NCI-H2171 (cell line): ENCODE measurements around the gene PKNOX2.

ENCODE experiments used
- DNase-seq: peaks from one replicate; lab custom pipeline; 2025; lab: John Stamatoyannopoulos, UW

Gene PKNOX2

GRCh38 chr11:125446279-125446678 is 281.7 kb downstream of the PKNOX2 start:
- no peak for DNase-seq

GRCh38 chr11:125447721-125448120 is 283.2 kb downstream of the PKNOX2 start:
- no peak for DNase-seq

DNA sequence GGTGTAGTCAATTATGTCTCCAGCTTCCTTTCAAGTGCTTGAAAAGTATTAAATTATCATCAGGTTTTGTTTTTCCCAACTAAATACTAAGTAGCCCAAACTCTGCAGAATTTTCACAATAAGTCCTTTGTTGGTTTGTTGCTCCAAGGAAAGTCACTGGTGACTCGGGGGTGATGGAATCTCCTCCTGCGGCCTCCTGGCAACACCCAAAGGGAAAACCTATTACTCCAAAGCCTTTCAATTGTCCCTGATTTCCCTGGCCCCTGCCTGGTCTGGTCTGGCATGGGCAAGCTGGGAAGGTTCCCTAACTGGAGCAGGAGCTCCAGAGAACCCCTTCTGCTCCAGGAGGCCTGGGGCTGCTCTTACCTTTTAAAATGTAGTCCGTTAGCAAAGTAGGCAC is 283.6 kb downstream of the PKNOX2 start:
- DNase-seq, result no peak

DNA sequence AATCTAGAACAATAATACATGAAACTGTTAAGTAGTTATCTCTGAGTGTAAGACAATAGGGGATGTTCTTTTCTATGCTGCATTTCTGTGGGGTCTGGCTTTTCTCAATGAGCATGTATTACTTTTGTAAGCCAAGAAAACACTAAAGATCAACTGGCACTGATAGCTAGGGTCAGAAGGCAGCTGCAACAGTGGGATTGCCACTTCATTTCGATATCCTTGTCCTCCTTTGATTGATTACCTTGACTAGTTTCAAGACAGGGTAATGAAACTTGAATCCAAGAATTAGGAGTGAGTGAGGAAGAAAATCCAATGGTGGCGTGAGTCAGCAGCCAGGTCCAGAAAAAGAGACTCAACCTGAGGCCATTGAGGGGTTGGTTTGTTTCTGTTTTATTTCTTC is 285.0 kb downstream of the PKNOX2 start:
- no peak for DNase-seq

- DNase-seq, result peak; percentile 31
These were observed 287.0 kb downstream of the PKNOX2 start for GRCh38 chr11:125451400-125452124.

DNA sequence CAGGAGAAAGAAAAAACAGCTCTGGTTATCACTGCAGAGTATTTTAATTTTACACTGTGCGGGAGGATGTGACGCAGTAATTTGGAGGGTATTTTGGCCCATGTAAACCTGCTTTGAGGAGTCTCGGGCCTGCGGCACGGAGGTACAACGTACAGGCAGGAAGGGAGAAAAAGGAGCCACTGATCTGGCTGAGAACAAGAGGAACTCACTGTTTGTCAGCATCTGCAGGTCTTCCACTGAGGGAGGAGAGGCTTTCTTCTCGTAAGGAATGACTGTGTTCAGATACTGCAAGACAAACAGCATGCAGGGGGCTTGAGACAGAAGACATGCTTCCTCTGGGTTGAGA is 287.5 kb downstream of the PKNOX2 start:
- DNase-seq, result no peak

DNA sequence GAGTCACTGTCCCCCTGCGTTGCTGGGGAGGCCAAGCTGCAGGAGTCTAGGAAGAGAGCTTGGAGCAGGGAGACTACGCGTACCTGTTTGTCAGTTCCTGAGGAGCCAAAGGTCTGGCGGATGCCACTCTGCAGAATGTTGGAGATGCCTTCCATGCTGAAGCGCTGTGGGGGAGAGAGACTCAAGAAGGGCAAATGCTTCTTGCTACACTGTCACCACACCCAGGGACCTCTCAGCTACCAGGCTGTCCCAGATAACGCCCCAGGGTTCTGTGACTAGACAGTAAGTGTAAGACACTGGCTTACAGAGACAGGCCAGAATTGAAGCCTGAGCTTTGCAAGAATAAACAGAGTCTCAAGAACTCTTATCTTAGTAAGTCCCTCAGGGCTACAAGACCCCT is 289.5 kb downstream of the PKNOX2 start:
- no peak for DNase-seq

DNA sequence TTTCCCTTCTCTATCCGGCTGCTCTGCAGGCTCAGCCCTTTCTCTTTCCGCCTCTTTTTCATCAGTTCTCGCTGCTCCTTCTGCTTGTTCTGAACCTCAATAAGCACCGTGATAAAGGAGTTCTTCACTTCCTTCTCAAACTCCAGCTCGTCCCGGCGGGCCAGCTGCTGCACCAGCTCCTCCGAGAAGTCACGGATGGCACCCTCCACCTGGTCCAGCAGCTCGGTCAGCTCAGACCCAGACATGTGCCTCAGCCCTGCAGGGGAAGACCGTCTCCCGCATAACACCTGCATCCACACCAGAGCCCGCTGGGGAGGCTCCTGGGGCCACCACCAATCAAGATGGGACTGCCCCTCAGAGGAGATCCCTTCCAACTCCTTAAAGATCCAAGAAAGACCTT is 291.3 kb downstream of the PKNOX2 start:
- DNase-seq, result no peak

GRCh38 chr11:125457814-125458343 is 293.3 kb downstream of the PKNOX2 start:
- no peak for DNase-seq

DNA sequence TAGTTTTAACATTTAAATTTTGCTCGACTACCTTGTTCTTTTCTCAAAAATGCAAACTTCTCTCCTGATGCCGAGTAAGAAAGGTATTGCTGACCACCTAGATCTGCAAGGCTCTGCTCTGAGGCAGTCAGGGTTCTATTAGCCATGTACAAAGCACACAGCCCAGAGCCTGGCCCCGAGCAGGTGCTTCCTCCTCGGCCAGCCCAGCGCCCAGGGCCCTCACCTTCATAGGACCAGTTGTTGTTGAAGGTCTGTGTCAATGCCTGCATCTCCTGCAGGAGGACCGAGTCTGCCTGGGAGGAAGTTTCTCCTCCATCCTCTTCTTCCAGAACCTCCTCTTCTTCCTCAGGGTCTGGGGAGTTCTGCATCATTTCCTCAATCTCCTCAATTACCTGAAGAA is 295.7 kb downstream of the PKNOX2 start:
- DNase-seq, result no peak

DNA sequence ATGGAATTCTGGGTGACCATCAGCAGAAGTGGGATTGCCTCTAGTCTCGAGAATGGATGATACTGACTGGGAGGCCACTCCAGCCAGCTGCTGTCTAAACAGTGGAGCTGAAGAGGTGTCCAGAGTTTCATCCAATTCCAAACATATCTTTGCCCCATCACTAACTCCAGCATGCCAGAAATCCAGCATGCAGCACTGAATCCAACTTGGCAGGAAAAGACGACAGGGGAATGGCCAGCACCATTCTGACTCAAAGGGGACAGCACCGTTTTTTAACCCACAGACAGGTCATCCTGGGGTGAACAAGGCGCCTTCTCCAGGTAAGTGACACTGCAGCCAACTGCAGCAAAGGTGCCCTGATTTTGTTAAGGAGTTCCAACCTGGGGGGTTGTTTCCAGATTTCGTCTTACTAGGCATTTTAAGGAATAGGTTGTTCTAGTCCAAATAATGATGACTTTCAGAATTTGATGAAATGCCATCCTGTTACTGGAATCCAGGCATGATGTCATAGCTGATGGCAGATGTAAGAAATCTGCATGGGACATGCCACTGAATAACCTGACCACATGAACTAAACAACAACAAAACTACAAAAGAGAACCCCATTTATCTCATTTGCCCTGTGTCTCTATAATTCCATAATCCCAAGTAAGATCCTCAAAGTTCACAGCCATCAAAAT is 299.2 kb downstream of the PKNOX2 start:
- no peak for DNase-seq

GRCh38 chr11:125464270-125464662 is 299.7 kb downstream of the PKNOX2 start:
- DNase-seq, result peak; percentile 3

GRCh38 chr11:125464666-125465065 is 300.1 kb downstream of the PKNOX2 start:
- no peak for DNase-seq

DNA sequence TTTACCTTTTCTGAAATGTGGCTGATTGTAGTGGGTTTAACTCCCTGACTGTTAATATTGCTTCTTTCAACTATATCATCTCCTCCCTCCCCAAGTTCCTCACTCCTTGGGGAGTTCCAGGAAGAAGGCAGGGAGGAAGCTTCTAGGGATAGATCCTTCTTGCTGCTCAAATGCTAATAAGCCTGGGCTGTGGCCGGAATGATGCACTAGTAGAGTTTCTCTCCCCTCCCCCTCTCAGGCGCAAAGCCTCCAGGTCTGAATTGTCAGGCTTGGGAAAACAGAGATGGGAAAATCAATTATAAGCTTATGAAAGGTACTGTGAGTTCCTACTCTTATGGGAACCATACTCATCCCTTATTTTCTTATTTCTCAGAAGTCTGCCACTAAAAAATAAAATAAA is 300.7 kb downstream of the PKNOX2 start:
- DNase-seq, result no peak

GRCh38 chr11:125465701-125466100 is 301.1 kb downstream of the PKNOX2 start:
- DNase-seq, result no peak

GRCh38 chr11:125468025-125468424 is 303.5 kb downstream of the PKNOX2 start:
- no peak for DNase-seq

DNA sequence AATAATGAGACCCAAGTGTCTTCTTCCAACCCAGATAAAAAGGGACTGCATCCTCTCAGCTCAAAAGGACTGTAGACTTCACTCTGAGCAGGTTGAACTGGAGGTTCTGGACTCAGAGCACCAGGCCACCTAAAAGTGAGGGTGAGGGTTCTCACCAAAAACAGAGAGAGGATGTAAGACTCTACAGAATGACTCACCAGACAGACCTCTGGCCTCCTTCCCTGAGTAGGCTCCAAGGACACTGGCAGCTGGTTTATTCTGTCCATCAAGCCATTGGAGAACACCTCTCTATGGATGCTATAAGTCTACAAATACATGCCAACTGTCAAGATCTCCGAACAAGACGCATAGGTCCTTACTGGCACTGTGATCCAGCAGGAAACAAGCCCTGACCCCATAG is 304.3 kb downstream of the PKNOX2 start:
- no peak for DNase-seq

DNA sequence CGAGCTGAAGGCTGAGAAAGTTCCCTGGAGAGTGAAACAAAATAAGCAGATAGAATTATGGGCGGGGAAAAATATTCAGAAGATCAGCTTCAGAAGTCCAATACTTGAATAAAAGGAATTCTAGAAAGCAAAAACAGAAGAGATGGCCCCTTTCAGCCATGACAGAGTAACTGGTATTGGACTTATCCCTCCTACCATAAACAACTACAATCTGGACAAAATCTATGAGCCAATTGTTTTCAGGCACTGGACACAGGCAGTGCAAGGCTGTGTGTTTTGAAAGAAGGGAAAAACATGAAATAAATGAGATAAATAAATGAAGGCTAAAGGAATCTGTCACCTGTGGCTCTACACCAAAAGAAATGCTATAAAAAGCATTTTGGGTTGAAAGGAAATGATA is 305.8 kb downstream of the PKNOX2 start:
- DNase-seq, result no peak

DNA sequence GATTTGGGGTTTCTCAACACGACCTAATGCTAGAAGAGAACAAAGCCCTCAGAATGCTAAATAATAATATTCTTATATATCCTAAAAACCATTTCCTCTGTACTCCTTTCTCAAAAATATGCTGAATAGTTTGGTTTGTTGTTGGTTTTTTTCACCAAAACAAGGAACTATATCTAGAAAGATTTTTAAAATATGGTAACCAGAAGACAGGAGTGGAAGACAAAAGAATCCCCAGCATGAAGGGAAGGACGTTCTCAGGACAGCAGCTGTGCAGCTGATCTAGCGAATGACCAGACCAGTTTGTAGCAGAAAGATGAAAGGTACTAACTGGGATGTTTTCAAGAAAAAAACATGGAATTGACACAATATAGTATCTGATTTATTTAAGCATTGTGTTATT is 312.2 kb downstream of the PKNOX2 start:
- no peak for DNase-seq

GRCh38 chr11:125479137-125479536 is 314.6 kb downstream of the PKNOX2 start:
- DNase-seq, result no peak

DNA sequence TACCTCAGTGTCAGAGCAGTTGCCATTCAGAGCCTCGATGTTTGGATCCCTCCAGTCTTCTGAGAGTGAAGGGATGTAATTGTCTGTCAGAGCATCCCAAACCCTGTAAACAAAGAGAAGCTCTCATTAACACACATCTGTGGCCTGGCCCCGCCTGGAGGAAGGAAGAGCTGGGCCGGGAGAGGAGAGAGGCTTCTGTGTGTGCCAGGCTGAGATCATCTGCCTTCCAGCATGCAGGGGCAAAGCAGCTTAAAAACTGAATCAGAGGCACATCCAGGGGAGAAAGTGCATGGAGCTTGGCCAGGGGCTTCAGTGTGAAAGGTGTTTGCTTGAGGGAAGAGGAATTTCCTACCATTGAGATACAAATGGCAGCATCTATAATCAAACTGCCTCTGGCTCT is 317.0 kb downstream of the PKNOX2 start:
- no peak for DNase-seq
